GM12878 (cell line): ENCODE data around the gene CA14. TPM values are rescaled to one million over a fixed set of nuclear protein-coding genes. Genes with fewer than 3 reads are reported as not detected.

Experiments
- ATAC-seq: fragments of 200-7000 bp; cut with Tn5 transposase; 3 replicates; pipeline ENCODE4 v1.9.1; 2020; ENCODE audit warnings: mild to moderate bottlenecking, moderate library complexity
- BruUV-seq: library from RNA; stranded (reverse); fragments of 400-500 nt; replicated peaks from 2 replicates; lab custom pipeline; 2021; lab: Mats Ljungman, UMichigan
- CTCF ChIA-PET: fragments of 300-600 bp; sonication (Branson Sonifier 250); formaldehyde crosslinking; extraction: SDS; loops from one replicate; lab custom pipeline; 2021; ENCODE audit warnings: inconsistent platforms; lab: Yijun Ruan, JAX
- POLR2A ChIA-PET: fragments of 350-600 bp; formaldehyde crosslinking; extraction: SDS; loops from one replicate; lab custom pipeline; 2021; ENCODE audit warnings: inconsistent platforms; lab: Charles Lee
- RAD21 ChIA-PET: fragments of 300-600 bp; sonication (Branson Sonifier 250); formaldehyde crosslinking; loops from one replicate; lab custom pipeline; 2023; ENCODE audit warnings: antibody characterized with exemption; ENCODE audit not compliant: unreplicated experiment; lab: Charles Lee
- SMC1A ChIA-PET: fragments of 300-600 bp; sonication (Branson Sonifier 250); formaldehyde crosslinking; loops from one replicate; lab custom pipeline; 2023; ENCODE audit not compliant: unreplicated experiment, uncharacterized antibody; lab: Charles Lee
- DNase-seq: peaks from one replicate; pipeline ENCODE4 v3.0.0-alpha.2; 2011; ENCODE audit warnings: low read depth, low spot score
- FAIRE-seq: peaks from 3 replicates; lab custom pipeline; 2011; peaks lifted over from hg19 to GRCh38; lab: Jason Lieb, UNC
- H2AFZ ChIP-seq: 2 replicates; pipeline ENCODE4 v1.6.0; 2011; ENCODE audit warnings: low read depth, low read length, control low read depth; ENCODE audit not compliant: control insufficient read depth
- H3K27ac ChIP-seq: 2 replicates; pipeline ENCODE4 v1.5.1; 2011; ENCODE audit warnings: control low read depth; ENCODE audit not compliant: control insufficient read depth, insufficient read depth
- H3K27me3 ChIP-seq, 2 experiments: replicated peaks in 1 of 2; 2 replicates each; pipeline versions ENCODE4 v1.6.0 to v1.6.1; 2011; ENCODE audit warnings: low read length in 1 of 2; ENCODE audit not compliant: control insufficient read depth in 2 of 2, insufficient read depth in 2 of 2
- H3K36me3 ChIP-seq, 2 experiments: 2 replicates each; pipeline ENCODE4 v1.5.1; 2011; ENCODE audit warnings: low read length in 1 of 2; ENCODE audit not compliant: control insufficient read depth in 2 of 2, insufficient read depth in 2 of 2
- H3K4me1 ChIP-seq: 2 replicates; pipeline ENCODE4 v1.6.1; 2011; ENCODE audit warnings: mild to moderate bottlenecking, low read length, moderate library complexity, mixed read lengths; ENCODE audit not compliant: control insufficient read depth, insufficient read depth
- H3K4me2 ChIP-seq: 2 replicates; pipeline ENCODE4 v1.6.0; 2011; ENCODE audit warnings: control low read depth; ENCODE audit not compliant: control insufficient read depth, insufficient read depth
- H3K4me3 ChIP-seq: fragments of 200-600 bp; sonication (generic); 2 replicates; pipeline ENCODE4 v1.5.1; 2016
- H3K79me2 ChIP-seq: 2 replicates; pipeline ENCODE4 v1.6.0; 2011; ENCODE audit warnings: low read length; ENCODE audit not compliant: control insufficient read depth, insufficient read depth
- H3K9ac ChIP-seq: 2 replicates; pipeline ENCODE4 v1.8.0; 2011; ENCODE audit warnings: low read length, control low read depth, mixed read lengths; ENCODE audit not compliant: control insufficient read depth, insufficient read depth
- H3K9me3 ChIP-seq: replicated peaks from 3 replicates; pipeline ENCODE4 v1.5.1; 2011; ENCODE audit warnings: mild to moderate bottlenecking, low read length; ENCODE audit not compliant: control insufficient read depth, insufficient read depth
- H4K20me1 ChIP-seq: 2 replicates; pipeline ENCODE4 v1.6.0; 2011; ENCODE audit not compliant: control insufficient read depth, insufficient read depth
- ATF7 ChIP-seq: fragments of 450-650 bp; IDR thresholded peaks from 2 replicates; pipeline ENCODE4 v1.6.1; 2016; ENCODE audit warnings: low read depth, mild to moderate bottlenecking
- CHD2 ChIP-seq: IDR thresholded peaks from 2 replicates; pipeline ENCODE4 v1.6.1; 2011; ENCODE audit warnings: low read depth, low read length, improper control_type of control experiment, borderline replicate concordance
- MAX ChIP-seq: IDR thresholded peaks from 2 replicates; pipeline ENCODE4 v1.6.1; 2012; ENCODE audit warnings: low read depth, low read length, improper control_type of control experiment
- MLLT1 ChIP-seq: fragments of 450-650 bp; IDR thresholded peaks from 2 replicates; pipeline ENCODE4 v1.6.1; 2016; ENCODE audit warnings: mild to moderate bottlenecking
- MYB ChIP-seq: fragments of 150-350 bp; IDR thresholded peaks from 2 replicates; pipeline ENCODE4 v1.6.1; 2014; ENCODE audit warnings: mild to moderate bottlenecking, low read depth, low read length, borderline replicate concordance
- NKRF ChIP-seq: fragments of 450-650 bp; conservative IDR thresholded peaks from 2 replicates; pipeline ENCODE4 v1.6.1; 2017; ENCODE audit warnings: mild to moderate bottlenecking, moderate library complexity
- RBBP5 ChIP-seq: fragments of 200-600 bp; sonication (generic); conservative IDR thresholded peaks from 2 replicates; pipeline ENCODE4 v1.6.1; 2016
- RUNX3 ChIP-seq: IDR thresholded peaks from 2 replicates; pipeline ENCODE4 v1.6.1; 2012; ENCODE audit warnings: low read length, inconsistent platforms
- SKIL ChIP-seq: fragments of 450-650 bp; IDR thresholded peaks from 2 replicates; pipeline ENCODE4 v1.6.1; 2017; ENCODE audit warnings: mild to moderate bottlenecking, low read depth, inconsistent platforms; ENCODE audit not compliant: poor library complexity, severe bottlenecking
- SREBF1 ChIP-seq: IDR thresholded peaks from 2 replicates; pipeline ENCODE4 v1.6.1; 2012; ENCODE audit warnings: mild to moderate bottlenecking, low read length
- TBL1XR1 ChIP-seq: IDR thresholded peaks from 2 replicates; pipeline ENCODE4 v1.6.1; 2012; ENCODE audit warnings: low read depth, low read length, improper control_type of control experiment
- YBX1 ChIP-seq: fragments of 450-650 bp; IDR thresholded peaks from 2 replicates; pipeline ENCODE4 v1.6.1; 2016; ENCODE audit warnings: antibody characterized with exemption
- ZBTB40 ChIP-seq: fragments of 450-650 bp; IDR thresholded peaks from 2 replicates; pipeline ENCODE4 v1.6.1; 2016; ENCODE audit warnings: mild to moderate bottlenecking, moderate library complexity, borderline replicate concordance
- WGBS: methylation state at CpG from one replicate; pipeline ENCODE4 v1.1.6; 2016; ENCODE audit warnings: low lambda C conversion rate; ENCODE audit not compliant: insufficient replicate concordance, insufficient coverage; ENCODE audit errors: missing lambda C conversion rate; 5-methylcytosine and 5-hydroxymethylcytosine counted together
- in situ Hi-C: fragments of 300-500 bp; cut with MboI; formaldehyde crosslinking; loops from 9 replicates; pipeline ENCODE4 v1.14.3; 2018; ENCODE audit warnings: mixed read lengths
- intact Hi-C: fragments of 100-400 bp; cut with micrococcal nuclease; formaldehyde crosslinking; loops from one replicate; pipeline ENCODE4 v1.14.2; 2022; ENCODE audit not compliant: unreplicated experiment
- polyA plus RNA-seq, 11 experiments: library from polyadenylated mRNA; depleted of rRNA in 4 of 11; unstranded in 6 of 11; stranded (reverse) in 5 of 11; fragments of >200 nt; fragmentation: Nextera tagmentation in 4 of 11; fragmentation: Illumina TruSeq in 1 of 11; extraction: Ambion mirVana in 4 of 11; extraction: Trizol in 1 of 11; gene quantifications; 1 replicate in 1 of 11; 2 replicates in 10 of 11; pipeline versions ENCODE4 v1.2.1 to v1.2.3, GENCODE V29; 2011 to 2016; ENCODE audit warnings: inconsistent platforms in 2 of 11, missing spikeins in 2 of 11, low read depth in 1 of 11
- total RNA-seq, 4 experiments: library from RNA; depleted of rRNA in 3 of 4; stranded (reverse); fragments of >200 nt in 3 of 4; fragmentation: Illumina TruSeq in 1 of 4; extraction: Trizol in 1 of 4; gene quantifications; 2 replicates each; pipeline versions ENCODE4 v1.2.1 to v1.2.3, GENCODE V29; 2013 to 2021

The CA14 gene
- total and polyA plus RNA-seq, 10 of the 15 experiments (the other 5 are each of a cell fraction or from before 2014, with no cell fraction given), result 0.11 to 0.35 (median 0.29) TPM; not detected in 6

GRCh38 chr1:150302338-150302737 lies 44.8 kb downstream of the CA14 start:
- SMC1A ChIA-PET, result no interaction called here
- CTCF ChIA-PET, result no interaction called here
- H3K27ac ChIP-seq, result no peak overlapping the region
- TF ChIP-seq RUNX3, result no peak
- no peak for TF ChIP-seq YBX1
- no peak for TF ChIP-seq NKRF
- TF ChIP-seq RBBP5, result no peak
- TF ChIP-seq SREBF1, result no peak
- no peak for TF ChIP-seq CHD2
- no peak for TF ChIP-seq MLLT1
- no peak for TF ChIP-seq ATF7
- TF ChIP-seq ZBTB40, result no peak
- TF ChIP-seq TBL1XR1, result no peak
- no peak for TF ChIP-seq MYB
- TF ChIP-seq SKIL, result no peak
- no peak for TF ChIP-seq MAX

More at GRCh38 chr1:150302338-150302737, 44.8 kb downstream of the CA14 start:
- Histone ChIP-seq H3K4me2 (no peak overlapping the region), H4K20me1 (no peaks in the 10 kb centered on the region), H3K36me3 (peaks cover 0 to 5% of the 10 kb centered on the region in 2 experiments; a peak in 1 of 4 replicates), H3K4me3 (no peak overlapping the region), H3K27me3 (no peaks in the 10 kb centered on the region), H3K9me3 (no peaks in the 10 kb centered on the region), H3K9ac (no peak overlapping the region), H2AFZ (no peak overlapping the region), H3K79me2 (no peaks in the 10 kb centered on the region), H3K4me1 (no peaks in the 10 kb centered on the region)
- ATAC-seq (no peak), DNase-seq (no peak), FAIRE-seq (no peak)
- in situ Hi-C loops, result no loop called here
- 98% methylated on average over 6 of the region's 6 CpGs for WGBS
- ChIA-PET POLR2A (interaction anchor here (0.5 to 1.1 kb wide), 3 partner anchors 9 to 755 kb away, joined by 3 to 4 read pairs (median 4); no protein-coding TSS in a partner anchor), RAD21 (no interaction called here)
- intact Hi-C loops, result no loop called here
- TSS peak; percentile 25 for BruUV-seq
